Measurements from ENCODE around the gene MYO5A.

Gene MYO5A

DNA sequence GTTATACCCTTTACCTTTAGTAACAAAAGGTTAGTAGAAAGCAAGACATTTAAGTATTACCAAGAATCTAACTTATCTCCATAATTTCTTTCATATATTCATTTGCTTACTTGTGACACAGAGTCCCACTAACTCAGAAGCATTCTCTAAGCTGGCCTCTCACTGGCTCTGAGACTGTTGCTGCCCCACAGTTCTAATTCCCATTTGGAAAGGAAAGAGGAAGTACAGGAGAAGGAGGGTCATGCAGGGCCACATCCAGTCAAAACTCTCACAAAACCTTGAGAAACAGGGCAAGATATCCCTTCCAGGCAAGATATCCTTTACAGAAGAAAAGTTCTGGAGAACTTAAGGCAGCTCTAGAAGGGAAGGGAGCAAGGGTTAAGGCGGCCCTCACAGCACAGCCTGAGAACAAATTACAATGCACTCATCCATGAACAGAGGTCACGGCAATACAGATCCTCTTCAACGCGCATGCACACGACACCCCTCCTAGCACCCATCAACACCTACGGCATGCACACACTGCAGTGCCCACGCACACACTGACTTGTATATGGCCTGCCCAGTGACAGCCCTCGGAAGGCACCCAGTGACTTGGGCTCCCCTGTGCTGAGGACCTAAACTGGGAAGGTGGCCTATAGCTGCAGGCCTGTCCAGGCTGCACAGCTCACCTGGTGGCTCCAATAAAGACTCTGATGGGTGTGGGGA, 220.1 kb downstream of the MYO5A start:
- no peak for TF ChIP-seq POLR2A (IDR thresholded peaks at IDR 0.05; ENCODE audit: low read depth, low read length)
- no peak for FAIRE-seq

DNA sequence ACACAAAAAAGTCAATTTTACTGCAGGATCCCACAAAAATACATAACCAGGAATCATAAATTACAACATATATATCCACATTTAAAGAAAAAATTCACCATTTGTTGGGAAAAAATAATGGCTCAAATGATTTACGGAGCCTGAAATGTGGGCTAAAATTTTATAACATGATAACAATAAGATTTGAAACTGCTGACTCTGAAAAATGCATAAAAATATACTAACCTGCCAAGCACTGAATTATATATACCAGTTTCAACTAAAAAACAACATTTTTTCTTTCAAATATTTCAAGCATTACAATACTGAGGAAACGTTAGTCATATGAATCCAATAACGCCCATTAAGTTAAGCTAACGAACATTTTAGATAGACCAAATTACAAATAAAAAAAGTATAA, 220.8 kb downstream of the MYO5A start:
- TF ChIP-seq POLR2A (IDR thresholded peaks at IDR 0.05; ENCODE audit: low read depth, low read length), result no peak
- DNase-seq (ENCODE audit: insufficient read length, low spot score) (no peak), FAIRE-seq (no peak)

More for the DNA sequence above, 220.1 kb downstream of the MYO5A start:
- DNase-seq (ENCODE audit: insufficient read length, low spot score), result no peak

DNA sequence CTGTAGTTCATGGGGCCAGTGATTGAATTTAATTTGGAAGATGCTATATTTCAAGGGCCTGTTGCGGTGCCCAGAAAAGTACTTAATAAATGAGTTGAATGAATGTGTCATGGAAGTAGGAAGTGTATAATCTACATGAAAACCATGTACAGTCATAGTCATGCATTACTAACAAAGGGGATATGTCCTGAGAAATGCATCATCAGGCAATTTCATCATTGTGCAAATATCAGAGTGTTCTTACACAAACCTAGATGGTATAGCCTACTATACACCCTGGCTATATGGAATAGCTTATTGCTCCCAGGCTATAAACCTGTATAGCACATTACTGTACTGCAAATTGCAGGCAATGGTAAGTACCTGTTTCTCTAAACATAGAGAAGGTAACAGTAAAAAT, 222.4 kb downstream of the MYO5A start:
- no peak for TF ChIP-seq POLR2A (IDR thresholded peaks at IDR 0.05; ENCODE audit: low read depth, low read length)
- DNase-seq (ENCODE audit: insufficient read length, low spot score) (no peak), FAIRE-seq (no peak)

DNA sequence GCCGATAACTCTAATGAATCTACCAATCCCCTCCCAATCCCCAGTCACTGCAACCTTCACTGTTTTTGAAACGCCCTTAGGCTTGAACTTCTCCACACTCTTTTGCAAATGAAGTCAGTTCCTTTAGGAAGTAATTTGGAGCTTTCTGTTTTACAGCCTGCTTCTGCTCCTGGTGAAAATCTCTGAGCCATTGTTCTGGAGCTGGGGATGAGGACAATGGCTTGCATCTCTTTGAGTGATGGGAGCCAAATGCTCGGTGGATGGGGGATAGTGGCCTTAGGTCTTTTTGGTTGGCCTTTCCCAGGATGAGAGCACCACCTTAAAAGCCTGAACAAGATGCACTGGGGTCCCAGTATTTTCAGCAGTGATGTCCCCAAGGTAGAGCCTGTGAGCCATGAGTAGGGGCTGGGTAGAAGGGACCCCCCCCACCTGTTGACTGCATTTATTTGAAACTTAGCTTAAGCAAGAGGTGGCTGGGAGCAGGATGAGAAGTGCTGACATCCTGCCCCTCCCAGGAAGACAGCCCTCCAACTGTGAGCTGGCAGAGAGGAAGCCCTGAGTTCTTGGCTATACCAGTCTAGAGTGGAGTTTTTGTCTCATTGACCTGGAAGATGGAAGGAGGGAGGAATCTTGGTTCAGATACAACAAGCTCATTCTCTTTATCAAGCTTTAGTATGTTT, 225.4 kb downstream of the MYO5A start:
- FAIRE-seq (no peak), DNase-seq (ENCODE audit: insufficient read length, low spot score) (no peak)
- no peak for TF ChIP-seq POLR2A (IDR thresholded peaks at IDR 0.05; ENCODE audit: low read depth, low read length)

DNA sequence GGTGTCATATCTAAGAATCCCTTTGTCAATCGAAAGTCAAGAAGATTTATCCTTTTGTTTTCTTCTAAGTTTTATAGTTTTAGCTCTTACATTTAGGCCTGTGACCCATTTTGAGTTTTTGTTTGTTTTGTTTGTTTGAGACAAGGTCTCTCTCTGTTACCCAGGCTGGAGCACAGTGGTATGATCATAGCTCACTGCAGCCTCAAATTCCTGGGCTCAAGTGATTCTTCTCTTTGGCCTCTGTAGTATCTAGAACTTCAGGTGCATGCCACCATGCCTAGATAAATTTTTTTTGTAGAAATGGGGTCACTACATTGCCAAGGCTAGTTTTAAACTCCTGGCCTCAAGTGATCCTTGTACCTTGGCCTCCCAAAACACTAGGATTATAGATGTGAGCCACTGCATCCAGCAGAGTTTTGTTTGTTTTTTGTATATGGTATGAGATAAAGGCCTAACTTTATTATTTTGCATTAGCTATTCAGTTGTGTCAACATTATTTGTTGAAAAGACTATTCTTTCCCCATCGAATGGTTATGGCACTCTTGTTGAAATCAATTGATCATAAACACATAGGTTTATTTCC, 227.3 kb downstream of the MYO5A start:
- no peak for FAIRE-seq
- TF ChIP-seq POLR2A (IDR thresholded peaks at IDR 0.05; ENCODE audit: low read depth, low read length), result no peak

DNA sequence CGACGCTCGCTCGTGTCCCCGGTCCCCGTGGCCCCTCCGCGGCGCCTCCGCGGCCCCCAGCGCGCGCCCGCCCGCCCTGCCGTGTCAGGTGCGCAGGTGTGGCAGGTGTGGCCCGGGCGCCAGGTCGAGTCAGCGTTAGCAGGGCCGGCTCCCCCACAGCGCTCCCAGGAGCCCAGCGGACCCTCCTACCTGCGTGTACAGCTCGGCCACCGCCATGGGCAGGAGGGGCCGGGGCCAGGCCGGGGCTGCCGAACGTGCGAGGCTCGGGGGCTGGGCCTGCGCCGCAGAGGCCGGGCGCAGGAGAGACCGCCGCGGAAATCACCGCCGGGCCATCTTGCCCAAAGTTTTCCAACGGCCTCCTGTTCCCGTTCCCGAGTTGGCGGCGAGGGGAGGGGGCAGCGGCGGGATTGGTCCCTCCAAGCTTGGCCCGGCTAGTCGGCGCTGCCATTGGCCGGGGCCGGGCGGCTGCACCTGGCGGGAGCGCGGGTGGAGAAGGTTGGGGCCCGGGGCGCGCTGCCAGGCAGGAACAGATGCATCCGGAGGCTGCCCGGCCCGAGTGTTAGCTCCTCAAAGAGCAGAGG, 233.2 kb downstream of the MYO5A start, which contains the start of gene MYO5C:
Gene MYO5C (minus strand): TSS at position 384 of the 581 bp plus-strand sequence. CDS start 168 bp downstream, at position 216.
- FAIRE-seq, result no peak
- no peak for DNase-seq (ENCODE audit: insufficient read length, low spot score)
- no peak for TF ChIP-seq POLR2A (IDR thresholded peaks at IDR 0.05; ENCODE audit: low read depth, low read length)

More for the DNA sequence above, 227.3 kb downstream of the MYO5A start:
- DNase-seq (ENCODE audit: insufficient read length, low spot score), result no peak

DNA sequence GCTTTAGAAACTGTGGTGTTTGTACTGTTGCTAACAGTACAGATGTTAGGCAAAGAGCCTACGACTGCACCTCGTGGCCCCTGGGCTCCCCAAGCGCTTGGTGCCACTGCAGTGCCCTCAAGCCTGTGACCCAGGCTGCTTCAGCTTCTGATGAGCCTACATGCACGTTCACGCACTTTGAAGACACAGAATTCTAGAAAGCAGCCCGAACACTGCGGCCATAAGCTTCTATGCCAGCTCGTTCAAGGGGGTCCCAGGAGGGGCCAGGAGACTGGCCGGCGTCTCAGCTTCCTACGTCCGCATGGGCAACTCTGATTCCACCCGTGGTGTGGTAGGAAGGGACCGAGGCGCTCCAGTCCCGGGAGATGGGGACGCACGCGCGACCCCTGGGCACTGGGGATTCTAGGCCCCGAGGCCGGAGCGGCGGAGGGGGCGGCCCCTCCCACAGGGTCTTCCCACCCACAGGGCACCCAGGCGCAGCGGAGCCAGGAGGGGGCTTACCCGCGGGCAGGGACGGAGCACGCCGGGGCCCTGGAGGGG, 233.7 kb downstream of the MYO5A start:
- DNase-seq (ENCODE audit: insufficient read length, low spot score), result no peak
- no peak for TF ChIP-seq POLR2A (IDR thresholded peaks at IDR 0.05; ENCODE audit: low read depth, low read length)

DNA sequence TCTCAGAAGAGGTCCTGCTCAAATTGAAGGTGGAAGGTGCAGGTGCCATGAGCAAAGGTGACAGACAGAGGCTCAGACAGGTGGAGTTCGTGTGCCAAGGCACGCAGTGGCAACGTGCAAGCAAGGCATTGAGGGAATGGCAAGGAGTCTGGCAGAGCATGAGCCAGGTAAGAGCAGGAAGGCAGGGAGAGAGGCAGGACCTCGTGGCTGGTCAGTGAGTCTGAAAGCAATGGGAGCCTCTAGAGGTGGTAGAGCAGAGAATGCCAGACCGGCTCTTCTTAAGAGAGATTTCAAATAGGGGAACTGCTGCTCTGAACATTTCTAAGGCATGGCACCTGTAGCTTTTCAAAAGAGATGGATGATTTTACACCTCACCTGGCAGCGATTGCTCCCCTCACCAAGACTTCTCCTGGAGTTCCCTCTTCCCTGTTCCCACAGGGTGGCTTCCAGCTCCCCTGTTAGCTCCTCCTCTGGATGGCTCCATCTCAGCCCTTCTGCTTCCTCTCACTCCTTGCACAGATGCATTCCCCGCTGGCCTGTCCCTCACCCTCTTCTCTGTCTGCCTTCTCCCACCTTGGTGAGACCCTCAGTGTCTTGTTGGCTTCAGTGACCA, 235.8 kb downstream of the MYO5A start:
- TF ChIP-seq POLR2A (IDR thresholded peaks at IDR 0.05; ENCODE audit: low read depth, low read length), result no peak
- no peak for DNase-seq (ENCODE audit: insufficient read length, low spot score)
- FAIRE-seq, result no peak

More for the DNA sequence above, 233.7 kb downstream of the MYO5A start:
- FAIRE-seq, result no peak

DNA sequence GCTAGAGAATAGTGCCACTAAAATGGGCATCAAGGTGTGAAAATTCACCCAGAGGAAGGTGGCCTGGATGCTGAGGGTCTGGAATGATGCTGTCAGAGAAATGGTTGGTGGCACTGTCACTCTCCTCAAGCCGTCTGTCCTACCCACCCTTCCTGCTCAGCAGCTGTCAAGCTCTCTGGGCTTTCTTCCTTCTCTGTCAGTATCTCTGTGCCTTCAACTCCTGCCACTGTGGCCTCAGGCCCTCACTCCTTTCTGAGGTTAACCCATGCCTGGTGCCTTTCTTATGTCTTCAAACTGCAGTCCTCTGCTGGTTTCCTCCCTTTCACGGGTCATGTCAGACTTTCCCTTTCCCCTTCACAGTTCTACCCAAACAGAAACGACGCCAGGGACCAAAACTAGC, 237.5 kb downstream of the MYO5A start:
- TF ChIP-seq POLR2A (IDR thresholded peaks at IDR 0.05; ENCODE audit: low read depth, low read length), result no peak
- no peak for DNase-seq (ENCODE audit: insufficient read length, low spot score)
- FAIRE-seq, result no peak

DNA sequence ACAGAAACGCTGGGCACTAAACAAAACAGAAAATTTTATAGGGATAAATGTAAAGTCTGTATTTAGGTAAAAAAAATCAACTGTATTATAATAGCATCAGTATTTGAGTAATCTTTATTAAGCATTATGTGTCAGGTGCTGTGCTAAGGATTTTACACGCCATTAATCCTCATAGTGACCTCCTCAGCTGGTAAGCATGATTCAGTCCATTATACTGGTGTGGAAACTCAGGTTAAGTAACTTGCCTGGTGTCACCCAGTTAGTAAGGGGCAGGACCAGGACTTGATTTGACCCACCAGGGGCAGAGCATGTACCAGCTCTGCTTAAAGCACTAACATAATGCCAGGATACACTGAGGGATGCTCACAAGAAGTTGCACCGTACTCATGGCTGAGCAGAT, 237.9 kb downstream of the MYO5A start:
- FAIRE-seq (no peak), DNase-seq (ENCODE audit: insufficient read length, low spot score) (no peak)
- TF ChIP-seq POLR2A (IDR thresholded peaks at IDR 0.05; ENCODE audit: low read depth, low read length), result no peak

DNA sequence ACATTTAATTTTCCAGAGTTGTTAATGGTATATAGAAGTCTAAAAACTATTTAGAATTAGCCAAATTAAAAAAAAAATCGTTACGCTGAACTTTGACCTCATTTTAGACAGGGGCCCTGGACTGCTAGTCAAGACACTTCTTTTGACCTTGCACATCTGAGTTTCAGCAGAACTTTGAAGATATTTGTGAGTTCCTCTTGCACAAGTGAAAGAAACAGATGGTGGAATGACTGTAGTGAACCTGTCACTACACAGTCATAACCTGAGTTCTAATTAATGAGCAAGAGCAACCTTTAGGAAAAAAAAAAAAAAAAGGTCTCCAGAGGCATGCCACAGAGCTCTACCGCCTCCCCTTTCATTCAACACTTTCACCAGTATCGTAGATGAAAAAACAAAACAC, 238.4 kb downstream of the MYO5A start:
- TF ChIP-seq POLR2A (IDR thresholded peaks at IDR 0.05; ENCODE audit: low read depth, low read length), result no peak
- FAIRE-seq (no peak), DNase-seq (ENCODE audit: insufficient read length, low spot score) (no peak)

DNA sequence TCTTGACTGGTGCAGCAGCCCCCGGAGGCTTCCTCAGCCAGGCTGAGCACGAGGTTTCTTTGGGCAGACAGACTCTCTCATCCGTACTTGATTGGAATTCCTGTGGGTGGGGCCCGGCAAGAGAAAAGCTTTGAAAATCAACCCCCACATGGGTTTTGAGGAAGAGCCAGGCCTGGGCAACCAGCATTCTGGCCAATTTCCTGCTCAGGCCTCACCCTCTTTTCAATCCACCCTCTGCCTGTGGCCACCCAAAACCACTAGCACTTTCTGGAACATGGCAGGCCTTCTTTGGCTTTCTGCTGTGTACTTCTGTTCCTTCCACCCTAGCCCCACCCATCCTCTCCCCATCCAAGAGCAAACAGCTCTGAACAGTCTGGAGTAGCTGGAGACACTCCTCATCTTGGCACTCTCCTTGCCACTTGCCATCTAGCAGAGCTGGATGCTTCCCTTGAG, 239.0 kb downstream of the MYO5A start:
- no peak for TF ChIP-seq POLR2A (IDR thresholded peaks at IDR 0.05; ENCODE audit: low read depth, low read length)
- no peak for FAIRE-seq
- no peak for DNase-seq (ENCODE audit: insufficient read length, low spot score)

DNA sequence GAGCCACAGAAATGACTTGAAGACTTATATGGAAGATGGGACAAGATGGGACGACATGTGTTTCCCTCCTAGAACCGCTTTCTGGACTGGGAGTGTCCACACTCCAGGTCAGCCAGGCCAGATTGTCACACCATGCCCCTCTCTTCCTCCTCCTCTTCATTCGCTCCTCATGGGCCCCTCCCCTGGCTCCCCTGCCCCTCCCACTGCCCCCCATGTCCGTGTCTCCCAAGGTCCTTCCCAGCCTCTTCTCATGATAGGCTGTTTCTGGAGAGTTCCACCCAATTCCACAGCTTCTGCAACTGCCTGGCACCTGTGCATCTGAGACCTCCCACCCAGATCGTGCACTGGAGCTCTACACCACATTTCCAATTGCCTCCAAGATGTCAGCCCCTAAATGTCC, 239.7 kb downstream of the MYO5A start:
- FAIRE-seq, result no peak
- no peak for DNase-seq (ENCODE audit: insufficient read length, low spot score)
- no peak for TF ChIP-seq POLR2A (IDR thresholded peaks at IDR 0.05; ENCODE audit: low read depth, low read length)

All from H54 (cell line).